Raji (cell line): Measurements from ENCODE around the gene FXYD6.

ENCODE experiments used
- POLR2A ChIP-seq: IDR thresholded peaks from 2 replicates; pipeline ENCODE4 v1.6.1; 2011; ENCODE audit warnings: low read depth, low read length, control low read depth; ENCODE audit not compliant: insufficient read depth

Gene FXYD6

GRCh38 chr11:117835576-117835975, 40.9 kb downstream of the FXYD6 start:
- TF ChIP-seq POLR2A, result no peak

DNA sequence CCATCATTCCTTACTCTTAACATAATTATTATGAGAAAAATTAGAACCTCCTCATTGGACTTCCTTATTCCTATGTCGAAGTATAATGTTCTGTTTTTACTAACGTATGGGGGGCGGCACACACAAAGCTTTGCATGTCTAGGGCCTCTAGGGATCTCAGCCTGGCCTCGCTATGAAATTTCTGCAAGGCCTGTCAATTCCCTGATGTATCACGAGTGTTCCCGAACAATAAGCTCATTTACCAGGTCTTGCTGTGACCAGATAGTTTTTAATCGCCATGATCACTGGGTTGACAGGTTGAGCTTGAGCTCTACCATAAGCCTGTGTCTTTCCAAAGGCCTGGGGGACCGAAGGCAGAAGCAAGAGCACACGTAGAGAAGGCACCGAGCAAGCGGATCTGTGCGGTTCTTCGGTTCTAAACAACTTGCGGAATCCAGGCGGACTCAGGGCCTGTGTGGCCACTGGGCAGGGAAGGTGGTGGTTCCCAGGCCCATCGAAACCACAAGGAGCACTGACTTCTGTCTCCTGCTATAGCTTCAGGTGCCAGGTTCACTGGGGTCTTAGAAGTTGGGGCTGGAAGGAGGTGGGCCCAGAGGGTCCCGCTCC, 41.5 kb downstream of the FXYD6 start:
- TF ChIP-seq POLR2A, result no peak

GRCh38 chr11:117834068-117834810, 42.2 kb downstream of the FXYD6 start:
- TF ChIP-seq POLR2A, result no peak

DNA sequence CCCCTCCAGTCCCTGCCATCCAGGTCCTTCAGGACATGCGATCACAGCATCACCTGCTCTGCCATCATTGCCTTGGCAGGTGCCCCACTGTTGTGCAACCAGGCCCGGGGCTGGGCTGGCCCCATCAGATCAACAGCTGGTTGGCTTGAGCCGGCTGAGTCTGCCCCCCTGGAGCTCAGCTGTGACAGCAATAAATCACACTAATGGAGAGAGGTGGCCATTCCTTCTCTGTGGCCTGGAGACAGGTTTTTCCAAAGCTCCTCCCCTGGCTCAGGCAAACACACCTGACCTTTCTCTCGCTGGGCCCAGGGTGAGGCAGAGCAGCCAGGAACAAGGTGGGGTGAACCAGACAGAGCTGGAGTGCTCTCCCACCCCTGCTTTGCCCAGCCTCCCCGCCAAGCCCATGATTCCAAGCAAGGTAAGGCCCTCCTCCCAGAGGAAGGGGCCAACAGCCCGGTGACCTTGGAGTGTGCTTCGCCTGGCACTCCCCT, 43.0 kb downstream of the FXYD6 start:
- no peak for TF ChIP-seq POLR2A

- no peak for TF ChIP-seq POLR2A
These were observed 43.9 kb downstream of the FXYD6 start for GRCh38 chr11:117832511-117832910.

DNA sequence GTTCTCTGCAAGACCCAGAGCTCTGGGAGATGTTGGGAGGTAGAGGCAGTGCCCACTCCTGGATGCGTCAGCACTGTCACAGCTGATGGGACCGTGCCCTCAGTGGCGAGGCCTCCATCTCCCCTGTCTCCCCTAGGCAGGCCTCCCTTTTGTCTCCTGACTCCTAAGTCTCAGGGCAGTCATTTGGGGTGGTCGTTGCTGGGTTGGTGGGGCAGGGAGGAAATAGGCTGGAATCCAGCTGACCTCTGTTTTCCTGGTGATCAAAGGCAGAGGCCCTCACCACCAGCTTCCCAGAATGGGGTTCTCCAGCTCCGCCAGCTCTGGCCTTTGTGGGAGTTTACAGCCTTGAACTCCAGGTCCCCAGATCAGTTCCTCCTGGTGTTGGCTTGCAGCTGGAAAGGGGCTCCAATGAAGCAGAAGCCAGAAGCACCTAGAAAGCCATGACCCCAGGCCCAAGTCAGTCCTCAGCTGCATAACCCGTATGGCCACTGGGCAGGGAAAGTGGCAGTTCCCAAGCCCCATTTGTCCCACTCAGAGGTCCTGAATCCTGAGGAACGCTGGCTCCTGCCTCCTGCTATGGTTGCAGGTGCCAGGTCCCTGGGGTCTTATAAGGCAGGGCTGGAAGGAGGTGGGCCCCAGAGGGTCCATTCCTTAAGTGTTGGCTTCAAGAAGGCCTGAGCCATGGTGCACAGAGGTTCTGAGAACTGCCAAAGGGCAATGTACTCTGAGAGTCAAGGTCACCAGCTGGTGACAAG, 44.6 kb downstream of the FXYD6 start:
- no peak for TF ChIP-seq POLR2A

GRCh38 chr11:117830674-117831351, 45.6 kb downstream of the FXYD6 start:
- TF ChIP-seq POLR2A, result no peak

DNA sequence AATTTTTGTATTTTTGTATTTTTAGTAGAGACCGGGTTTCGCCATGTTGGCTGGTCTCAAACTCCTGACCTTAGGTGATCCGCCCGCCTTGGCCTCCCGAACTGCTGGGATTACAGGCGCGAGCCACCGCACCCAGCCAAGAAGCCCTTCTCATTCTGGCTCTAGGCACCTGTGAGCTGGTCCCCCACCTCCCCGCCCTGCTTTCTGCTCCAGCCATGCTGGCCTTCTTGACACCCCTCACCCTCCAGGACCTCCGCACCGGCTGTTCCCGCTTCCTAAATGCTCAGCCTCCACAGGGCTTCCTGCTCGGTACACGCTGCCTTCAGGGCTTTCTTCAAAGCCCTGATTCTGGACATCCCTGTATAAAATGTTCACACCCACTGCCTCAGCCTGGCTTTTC, 46.4 kb downstream of the FXYD6 start:
- no peak for TF ChIP-seq POLR2A

- no peak for TF ChIP-seq POLR2A
These were observed 47.1 kb downstream of the FXYD6 start for GRCh38 chr11:117829369-117829725.

- TF ChIP-seq POLR2A, result no peak
These were observed 47.7 kb downstream of the FXYD6 start for GRCh38 chr11:117828611-117829368.

DNA sequence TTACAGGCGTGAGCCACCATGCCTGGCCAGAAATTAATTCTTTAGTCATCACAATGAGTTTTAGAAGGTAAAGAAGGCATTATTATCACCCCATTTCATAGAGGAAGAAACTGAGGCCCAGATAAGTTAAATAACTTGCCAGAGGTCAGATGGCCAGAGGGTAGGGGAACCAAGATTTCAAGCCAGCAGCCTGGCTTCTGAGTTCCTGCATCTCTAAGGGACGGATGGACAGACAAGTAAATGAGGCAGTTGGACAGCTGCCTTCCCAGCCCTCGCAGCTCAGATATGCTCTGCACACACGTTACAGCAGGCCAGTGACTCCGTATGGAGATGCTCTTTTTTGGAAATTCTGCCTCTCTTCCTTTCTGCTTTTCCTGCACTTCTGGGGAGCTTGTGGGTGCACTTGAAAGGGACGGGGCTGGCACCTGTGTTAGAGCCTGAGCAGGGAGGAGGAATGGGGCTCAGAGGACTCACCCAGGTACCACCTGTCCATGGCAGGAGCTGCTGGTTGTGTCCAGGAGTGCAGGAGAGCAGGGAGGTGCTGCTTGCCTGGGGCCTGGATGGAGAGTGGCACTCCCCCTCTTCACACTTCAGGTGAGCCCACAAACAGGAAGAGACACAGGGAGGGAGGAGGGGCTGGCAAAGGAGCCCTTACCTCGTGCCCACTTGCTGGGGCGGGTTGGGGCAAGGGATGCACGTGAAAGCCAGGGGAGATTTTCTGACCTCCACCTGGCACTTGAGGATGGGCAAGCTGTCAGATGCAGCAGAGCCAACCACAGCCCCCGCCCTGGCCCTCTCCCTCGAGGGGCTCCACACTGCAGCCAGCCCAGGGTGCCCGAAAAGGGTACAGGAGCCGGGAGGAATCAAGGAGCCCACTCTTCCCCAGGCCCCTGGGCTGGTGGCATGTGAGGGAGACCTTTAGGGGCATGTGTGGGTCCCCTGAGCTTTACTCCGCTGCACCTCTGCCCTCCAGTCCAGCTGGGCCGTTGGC, 48.6 kb downstream of the FXYD6 start:
- TF ChIP-seq POLR2A, result no peak

GRCh38 chr11:117826832-117827231, 49.6 kb downstream of the FXYD6 start:
- TF ChIP-seq POLR2A, result no peak

DNA sequence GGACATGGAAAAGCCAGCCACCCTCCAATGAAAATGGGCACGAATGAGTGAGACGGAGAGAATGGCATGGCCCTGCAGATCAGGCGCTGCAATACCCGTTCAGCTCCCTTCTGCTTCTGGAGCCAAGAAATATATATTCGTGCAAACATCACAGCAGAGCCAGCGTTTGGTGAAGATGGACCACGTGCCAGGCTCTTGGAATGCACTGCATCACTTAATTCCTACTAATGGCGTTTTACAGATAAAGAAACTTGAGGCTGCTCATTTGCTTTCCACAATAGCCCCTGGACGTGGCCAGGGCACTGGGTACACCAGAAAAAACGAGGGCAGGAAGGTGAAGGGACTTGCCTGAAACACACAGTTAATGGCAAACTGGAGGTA, 50.3 kb downstream of the FXYD6 start:
- no peak for TF ChIP-seq POLR2A

GRCh38 chr11:117825538-117826189, 50.8 kb downstream of the FXYD6 start:
- TF ChIP-seq POLR2A, result no peak
